ENCODE results near the gene GATA1.

GATA1 gene

GRCh38 chrX:48823053-48823452 lies 36.7 kb downstream of the GATA1 start:
- TF ChIP-seq OSR1 (CRISPR knock-in tag; IDR thresholded peaks at IDR 0.05) (no peak), ZNF565 (CRISPR knock-in tag; conservative IDR thresholded peaks at IDR 0.05; ENCODE audit: low read depth) (no peak), ZNF70 (CRISPR knock-in tag; IDR thresholded peaks at IDR 0.05) (no peak), ESRRG (CRISPR knock-in tag; IDR thresholded peaks at IDR 0.05) (no peak), ISL1 (CRISPR knock-in tag; IDR thresholded peaks at IDR 0.05) (no peak), CREB5 (CRISPR knock-in tag; IDR thresholded peaks at IDR 0.05; ENCODE audit: low read depth) (no peak), TSHZ2 (CRISPR knock-in tag; IDR thresholded peaks at IDR 0.05) (no peak), SNAI2 (CRISPR knock-in tag; IDR thresholded peaks at IDR 0.05) (no peak), RARB (CRISPR knock-in tag; IDR thresholded peaks at IDR 0.05) (no peak), ZFP30 (CRISPR knock-in tag; IDR thresholded peaks at IDR 0.05) (no peak), ZNF8 (CRISPR knock-in tag; IDR thresholded peaks at IDR 0.05) (no peak), ZFP3 (CRISPR knock-in tag; IDR thresholded peaks at IDR 0.05) (no peak), BACH2 (CRISPR knock-in tag; IDR thresholded peaks at IDR 0.05; ENCODE audit: borderline replicate concordance) (no peak), GLIS3 (CRISPR knock-in tag; IDR thresholded peaks at IDR 0.05) (no peak), CSDC2 (CRISPR knock-in tag; IDR thresholded peaks at IDR 0.05) (no peak), TOX (CRISPR knock-in tag; IDR thresholded peaks at IDR 0.05; ENCODE audit: borderline replicate concordance) (no peak)
- TF ChIP-seq, protein P1, sequence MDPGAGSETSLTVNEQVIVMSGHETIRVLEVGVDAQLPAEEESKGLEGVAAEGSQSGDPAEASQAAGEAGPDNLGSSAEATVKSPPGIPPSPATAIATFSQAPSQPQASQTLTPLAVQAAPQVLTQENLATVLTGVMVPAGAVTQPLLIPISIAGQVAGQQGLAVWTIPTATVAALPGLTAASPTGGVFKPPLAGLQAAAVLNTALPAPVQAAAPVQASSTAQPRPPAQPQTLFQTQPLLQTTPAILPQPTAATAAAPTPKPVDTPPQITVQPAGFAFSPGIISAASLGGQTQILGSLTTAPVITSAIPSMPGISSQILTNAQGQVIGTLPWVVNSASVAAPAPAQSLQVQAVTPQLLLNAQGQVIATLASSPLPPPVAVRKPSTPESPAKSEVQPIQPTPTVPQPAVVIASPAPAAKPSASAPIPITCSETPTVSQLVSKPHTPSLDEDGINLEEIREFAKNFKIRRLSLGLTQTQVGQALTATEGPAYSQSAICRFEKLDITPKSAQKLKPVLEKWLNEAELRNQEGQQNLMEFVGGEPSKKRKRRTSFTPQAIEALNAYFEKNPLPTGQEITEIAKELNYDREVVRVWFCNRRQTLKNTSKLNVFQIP (CRISPR knock-in tag; IDR thresholded peaks at IDR 0.05; ENCODE audit: borderline replicate concordance, low read depth), result no peak
- TF ChIP-seq, protein P2, sequence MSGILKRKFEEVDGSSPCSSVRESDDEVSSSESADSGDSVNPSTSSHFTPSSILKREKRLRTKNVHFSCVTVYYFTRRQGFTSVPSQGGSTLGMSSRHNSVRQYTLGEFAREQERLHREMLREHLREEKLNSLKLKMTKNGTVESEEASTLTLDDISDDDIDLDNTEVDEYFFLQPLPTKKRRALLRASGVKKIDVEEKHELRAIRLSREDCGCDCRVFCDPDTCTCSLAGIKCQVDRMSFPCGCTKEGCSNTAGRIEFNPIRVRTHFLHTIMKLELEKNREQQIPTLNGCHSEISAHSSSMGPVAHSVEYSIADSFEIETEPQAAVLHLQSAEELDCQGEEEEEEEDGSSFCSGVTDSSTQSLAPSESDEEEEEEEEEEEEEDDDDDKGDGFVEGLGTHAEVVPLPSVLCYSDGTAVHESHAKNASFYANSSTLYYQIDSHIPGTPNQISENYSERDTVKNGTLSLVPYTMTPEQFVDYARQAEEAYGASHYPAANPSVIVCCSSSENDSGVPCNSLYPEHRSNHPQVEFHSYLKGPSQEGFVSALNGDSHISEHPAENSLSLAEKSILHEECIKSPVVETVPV (CRISPR knock-in tag; IDR thresholded peaks at IDR 0.05), result no peak
- TF ChIP-seq, protein P3, sequence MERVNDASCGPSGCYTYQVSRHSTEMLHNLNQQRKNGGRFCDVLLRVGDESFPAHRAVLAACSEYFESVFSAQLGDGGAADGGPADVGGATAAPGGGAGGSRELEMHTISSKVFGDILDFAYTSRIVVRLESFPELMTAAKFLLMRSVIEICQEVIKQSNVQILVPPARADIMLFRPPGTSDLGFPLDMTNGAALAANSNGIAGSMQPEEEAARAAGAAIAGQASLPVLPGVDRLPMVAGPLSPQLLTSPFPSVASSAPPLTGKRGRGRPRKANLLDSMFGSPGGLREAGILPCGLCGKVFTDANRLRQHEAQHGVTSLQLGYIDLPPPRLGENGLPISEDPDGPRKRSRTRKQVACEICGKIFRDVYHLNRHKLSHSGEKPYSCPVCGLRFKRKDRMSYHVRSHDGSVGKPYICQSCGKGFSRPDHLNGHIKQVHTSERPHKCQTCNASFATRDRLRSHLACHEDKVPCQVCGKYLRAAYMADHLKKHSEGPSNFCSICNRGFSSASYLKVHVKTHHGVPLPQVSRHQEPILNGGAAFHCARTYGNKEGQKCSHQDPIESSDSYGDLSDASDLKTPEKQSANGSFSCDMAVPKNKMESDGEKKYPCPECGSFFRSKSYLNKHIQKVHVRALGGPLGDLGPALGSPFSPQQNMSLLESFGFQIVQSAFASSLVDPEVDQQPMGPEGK (CRISPR knock-in tag; IDR thresholded peaks at IDR 0.05; ENCODE audit: borderline replicate concordance), result no peak
- no peak for ATAC-seq

GRCh38 chrX:48824066-48824465 lies 37.7 kb downstream of the GATA1 start:
- no peak for ATAC-seq
- TF ChIP-seq ZNF565 (CRISPR knock-in tag; conservative IDR thresholded peaks at IDR 0.05; ENCODE audit: low read depth), result no peak
- TF ChIP-seq, protein P2 (CRISPR knock-in tag; IDR thresholded peaks at IDR 0.05), result no peak
- no peak for TF ChIP-seq ZC3H10 (CRISPR knock-in tag; IDR thresholded peaks at IDR 0.05)
- TF ChIP-seq PPARA (CRISPR knock-in tag; IDR thresholded peaks at IDR 0.05; ENCODE audit: borderline replicate concordance), result no peak
- no peak for TF ChIP-seq CREB5 (CRISPR knock-in tag; IDR thresholded peaks at IDR 0.05; ENCODE audit: low read depth)
- TF ChIP-seq, protein P3 (CRISPR knock-in tag; IDR thresholded peaks at IDR 0.05; ENCODE audit: borderline replicate concordance), result no peak
- no peak for TF ChIP-seq ISL1 (CRISPR knock-in tag; IDR thresholded peaks at IDR 0.05)
- no peak for TF ChIP-seq TSHZ2 (CRISPR knock-in tag; IDR thresholded peaks at IDR 0.05)
- no peak for TF ChIP-seq ARNTL (CRISPR knock-in tag; IDR thresholded peaks at IDR 0.05; ENCODE audit: borderline replicate concordance, low read depth)
- no peak for TF ChIP-seq ZFP3 (CRISPR knock-in tag; IDR thresholded peaks at IDR 0.05)
- no peak for TF ChIP-seq CSDC2 (CRISPR knock-in tag; IDR thresholded peaks at IDR 0.05)
- no peak for TF ChIP-seq SNAI2 (CRISPR knock-in tag; IDR thresholded peaks at IDR 0.05)
- TF ChIP-seq RARB (CRISPR knock-in tag; IDR thresholded peaks at IDR 0.05), result no peak
- no peak for TF ChIP-seq TOX (CRISPR knock-in tag; IDR thresholded peaks at IDR 0.05; ENCODE audit: borderline replicate concordance)
- no peak for TF ChIP-seq ZNF70 (CRISPR knock-in tag; IDR thresholded peaks at IDR 0.05)

Data from SK-N-SH treated with all-trans-retinoic acid at 6 μM for 48 hours (cell line).